SK-N-SH (cell line): ENCODE results near the gene MYO10. TPM values are rescaled to one million over a fixed set of nuclear protein-coding genes. Genes with fewer than 3 reads are reported as not detected.
A peak's percentile ranks its signal among the peaks of the same experiment; 100 is the strongest.

ENCODE experiments used
- CTCF ChIA-PET: fragments of 300-600, 350-600 bp; formaldehyde crosslinking; extraction: SDS; loops from one replicate; lab custom pipeline; 2021; lab: Yijun Ruan, JAX
- POLR2A ChIA-PET: fragments of 350-600 bp; sonication (Branson Sonifier 250); formaldehyde crosslinking; extraction: SDS; loops from one replicate; lab custom pipeline; 2020; ENCODE audit warnings: antibody characterized with exemption, inconsistent platforms; lab: Yijun Ruan, JAX
- DNase-seq: peaks from one replicate; pipeline ENCODE4 v3.0.0; 2012
- H2AFZ ChIP-seq: fragments of 200-600 bp; sonication (generic); 2 replicates; pipeline ENCODE4 v1.8.1; 2016; ENCODE audit warnings: antibody characterized with exemption, mild to moderate bottlenecking, low read depth
- H3F3A ChIP-seq: fragments of 200-600 bp; sonication (generic); replicated peaks from 2 replicates; pipeline ENCODE3; 2016; ENCODE audit warnings: antibody characterized with exemption, mild to moderate bottlenecking; ENCODE audit not compliant: insufficient read depth
- H3K27ac ChIP-seq, 2 experiments: fragments of 200-500 bp in 1 of 2; fragments of 200-600 bp in 1 of 2; sonication (Bioruptor generic) in 1 of 2; sonication (generic), shearing (Covaris generic) in 1 of 2; 2 replicates each; pipeline versions ENCODE4 v1.5.1 to v1.6.1; 2014 to 2016; ENCODE audit warnings: low read depth in 2 of 2, inconsistent platforms in 1 of 2, low read length in 1 of 2, mild to moderate bottlenecking in 1 of 2, mixed read lengths in 1 of 2
- H3K27me3 ChIP-seq: fragments of 200-600 bp; sonication (generic), shearing (Covaris generic); 2 replicates; pipeline ENCODE4 v1.6.1; 2016; ENCODE audit warnings: mixed run types; ENCODE audit not compliant: insufficient read depth
- H3K36me3 ChIP-seq, 2 experiments: fragments of 200-500 bp in 1 of 2; fragments of 200-600 bp in 1 of 2; sonication (Bioruptor generic) in 1 of 2; sonication (generic) in 1 of 2; replicated peaks in 1 of 2; 2 replicates each; pipeline versions ENCODE3 to v1.5.1; 2014 to 2016; ENCODE audit warnings: low read length in 1 of 2, mild to moderate bottlenecking in 1 of 2; ENCODE audit not compliant: insufficient read depth in 2 of 2, control insufficient read depth in 1 of 2
- H3K4me1 ChIP-seq, 2 experiments: fragments of 200-500 bp in 1 of 2; fragments of 200-600 bp in 1 of 2; sonication (Bioruptor generic) in 1 of 2; sonication (generic), shearing (Covaris generic) in 1 of 2; 2 replicates each; pipeline versions ENCODE4 v1.5.1 to v1.6.1; 2014 to 2016; ENCODE audit warnings: low read depth in 1 of 2, low read length in 1 of 2, mixed run types in 1 of 2; ENCODE audit not compliant: insufficient read depth in 2 of 2, control insufficient read depth in 1 of 2
- H3K4me2 ChIP-seq: fragments of 200-600 bp; sonication (generic), shearing (Covaris generic); 2 replicates; pipeline ENCODE4 v1.6.1; 2017; ENCODE audit warnings: mixed run types
- H3K4me3 ChIP-seq, 2 experiments: fragments of 200-500 bp in 1 of 2; fragments of 200-600 bp in 1 of 2; sonication (Bioruptor generic) in 1 of 2; sonication (generic), shearing (Covaris generic) in 1 of 2; 2 replicates each; pipeline versions ENCODE4 v1.5.1 to v1.8.1; 2014 to 2016; ENCODE audit warnings: low read depth in 2 of 2, inconsistent platforms in 1 of 2, low read length in 1 of 2, mild to moderate bottlenecking in 1 of 2, mixed read lengths in 1 of 2, moderate library complexity in 1 of 2
- H3K79me2 ChIP-seq: fragments of 200-600 bp; sonication (generic); 2 replicates; pipeline ENCODE4 v1.8.1; 2017; ENCODE audit warnings: mild to moderate bottlenecking; ENCODE audit not compliant: insufficient read depth
- H3K9ac ChIP-seq: fragments of 200-600 bp; sonication (generic); 2 replicates; pipeline ENCODE4 v1.6.1; 2017; ENCODE audit warnings: mixed run types
- H3K9me2 ChIP-seq: fragments of 200-600 bp; sonication (generic); 2 replicates; pipeline ENCODE4 v1.6.1; 2017; ENCODE audit warnings: mixed run types
- H3K9me3 ChIP-seq: fragments of 200-600 bp; sonication (generic); 2 replicates; pipeline ENCODE4 v1.6.1; 2017; ENCODE audit warnings: mixed run types, mild to moderate bottlenecking, moderate library complexity
- H4K20me1 ChIP-seq: fragments of 200-600 bp; sonication (generic); 2 replicates; pipeline ENCODE4 v1.6.1; 2017; ENCODE audit warnings: mild to moderate bottlenecking, mixed run types; ENCODE audit not compliant: insufficient read depth
- ELF1 ChIP-seq: IDR thresholded peaks from 2 replicates; pipeline ENCODE4 v1.4.0; 2012
- EP300 ChIP-seq, 2 experiments: IDR thresholded peaks; 2 replicates each; pipeline versions ENCODE4 v1.4.0 to v1.6.1; 2012; ENCODE audit warnings: borderline replicate concordance in 1 of 2, low read depth in 1 of 2, low read length in 1 of 2
- GATA2 ChIP-seq: sonication (generic); formaldehyde crosslinking; IDR thresholded peaks from 2 replicates; pipeline ENCODE4 v1.5.0; 2020; ENCODE audit warnings: mild to moderate bottlenecking, missing genetic modification reagents
- JUND ChIP-seq: IDR thresholded peaks from 2 replicates; pipeline ENCODE4 v1.4.0; 2012
- MEF2A ChIP-seq: IDR thresholded peaks from 2 replicates; pipeline ENCODE4 v1.4.0; 2012; ENCODE audit warnings: low read depth, borderline replicate concordance
- MXI1 ChIP-seq: IDR thresholded peaks from 2 replicates; pipeline ENCODE4 v1.6.1; 2012; ENCODE audit warnings: mild to moderate bottlenecking, low read depth, low read length, improper control_type of control experiment
- NFIC ChIP-seq: IDR thresholded peaks from 2 replicates; pipeline ENCODE4 v1.4.0; 2012; ENCODE audit warnings: borderline replicate concordance
- RAD21 ChIP-seq: IDR thresholded peaks from 2 replicates; pipeline ENCODE4 v1.6.1; 2012; ENCODE audit warnings: mild to moderate bottlenecking, low read length
- RCOR1 ChIP-seq: fragments of 150-350 bp; IDR thresholded peaks from 2 replicates; pipeline ENCODE4 v1.6.1; 2017; ENCODE audit warnings: antibody characterized with exemption, low read length
- SMC3 ChIP-seq: IDR thresholded peaks from 2 replicates; pipeline ENCODE4 v1.6.1; 2012; ENCODE audit warnings: low read depth, low read length, improper control_type of control experiment
- TAF1 ChIP-seq: IDR thresholded peaks from 2 replicates; pipeline ENCODE4 v1.6.1; 2012; ENCODE audit warnings: low read depth, mild to moderate bottlenecking, low read length, moderate library complexity, borderline replicate concordance
- TCF12 ChIP-seq: IDR thresholded peaks from 2 replicates; pipeline ENCODE4 v1.4.0; 2012
- TEAD4 ChIP-seq: IDR thresholded peaks from 2 replicates; pipeline ENCODE4 v1.4.0; 2012; ENCODE audit warnings: mild to moderate bottlenecking, borderline replicate concordance; ENCODE audit not compliant: insufficient read depth
- WGBS: methylation state at CpG from one replicate; pipeline ENCODE4 v1.1.6; 2017; ENCODE audit warnings: low lambda C conversion rate; 5-methylcytosine and 5-hydroxymethylcytosine counted together
- polyA plus RNA-seq, 3 experiments: library from polyadenylated mRNA; depleted of rRNA; stranded (reverse); fragments of >200 nt; gene quantifications; 2 replicates each; pipeline ENCODE4 v1.2.3, GENCODE V29; 2012
- TF ChIP-seq, protein P1 (sequence below): fragments of 150-350 bp; IDR thresholded peaks from 2 replicates; pipeline ENCODE4 v1.6.1; 2017; ENCODE audit warnings: antibody characterized with exemption, low read length, low read depth, borderline replicate concordance
- TF ChIP-seq, protein P2 (sequence below): IDR thresholded peaks from 2 replicates; pipeline ENCODE4; 2012

MYO10 gene
- polyA plus RNA-seq, 1 of the 3 experiments (the other 2 are of a cell fraction), result 8.1 TPM

DNA sequence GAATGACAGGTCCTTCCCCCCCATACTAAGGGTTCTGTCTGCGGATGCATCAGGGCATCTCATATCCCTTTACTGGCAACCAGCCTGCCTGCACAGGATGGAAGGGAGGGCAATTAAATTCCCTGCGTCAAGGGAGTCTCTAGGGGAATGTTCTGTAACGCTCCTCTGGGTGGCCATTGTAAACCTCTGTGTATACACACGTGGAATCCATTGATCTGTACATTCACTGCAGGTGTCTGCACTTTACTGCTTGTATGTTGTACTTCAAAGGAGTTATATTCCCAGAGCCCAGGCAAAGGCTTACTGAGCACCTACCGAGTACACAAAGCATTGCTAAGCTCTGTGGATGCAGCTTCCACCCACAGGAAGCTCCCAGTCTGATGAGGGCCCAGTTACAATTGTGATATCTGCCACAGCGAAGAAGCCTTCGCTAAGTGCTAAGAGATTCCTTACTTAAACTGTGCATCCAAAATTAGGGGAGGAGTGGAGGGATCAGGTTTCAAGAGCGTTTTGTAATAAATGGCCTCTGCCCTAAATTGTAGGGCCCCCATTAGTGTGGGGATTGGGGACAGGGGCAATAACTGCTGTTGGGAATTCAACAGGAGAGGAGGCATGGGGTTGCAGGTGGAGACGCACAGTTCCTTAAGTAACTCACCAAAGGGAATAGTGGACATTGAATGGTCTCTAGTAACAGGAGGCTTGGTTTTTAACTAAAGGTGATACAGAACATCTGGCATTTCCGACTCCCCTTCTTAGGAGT, 317.8 kb downstream of the MYO10 start:
- TF ChIP-seq TEAD4, result no peak
- TF ChIP-seq MXI1, result no peak
- TF ChIP-seq EP300 (IDR thresholded peaks at IDR 0.05; ENCODE audit: borderline replicate concordance in 1 of 2, low read depth in 1 of 2, low read length in 1 of 2), result no peak
- TF ChIP-seq, protein P1, sequence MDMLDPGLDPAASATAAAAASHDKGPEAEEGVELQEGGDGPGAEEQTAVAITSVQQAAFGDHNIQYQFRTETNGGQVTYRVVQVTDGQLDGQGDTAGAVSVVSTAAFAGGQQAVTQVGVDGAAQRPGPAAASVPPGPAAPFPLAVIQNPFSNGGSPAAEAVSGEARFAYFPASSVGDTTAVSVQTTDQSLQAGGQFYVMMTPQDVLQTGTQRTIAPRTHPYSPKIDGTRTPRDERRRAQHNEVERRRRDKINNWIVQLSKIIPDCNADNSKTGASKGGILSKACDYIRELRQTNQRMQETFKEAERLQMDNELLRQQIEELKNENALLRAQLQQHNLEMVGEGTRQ, result no peak
- no peak for TF ChIP-seq GATA2 (CRISPR knock-in tag)
- TF ChIP-seq MEF2A, result no peak
- TF ChIP-seq TAF1, result no peak
- TF ChIP-seq SMC3, result no peak
- no peaks in the 10 kb centered on the region for H3K79me2 ChIP-seq
- POLR2A ChIA-PET, result no interaction called here
- no peaks in the 10 kb centered on the region for H3K9me2 ChIP-seq
- DNase-seq, result peak; percentile 22
- H3K9me3 ChIP-seq, result no peaks in the 10 kb centered on the region
- H3K27me3 ChIP-seq, result peaks cover 28% of the 10 kb centered on the region; the same call in 1 of the 2 replicates
- no peak overlapping the region for H3K4me3 ChIP-seq
- H3K9ac ChIP-seq, result no peak overlapping the region
- CTCF ChIA-PET, result no interaction called here
- H3K27ac ChIP-seq, result no peak overlapping the region
- no peak overlapping the region for H3K4me2 ChIP-seq
- no peaks in the 10 kb centered on the region for H4K20me1 ChIP-seq
- H2AFZ ChIP-seq, result no peak overlapping the region
- H3K4me1 ChIP-seq, result peaks cover 0 to 9% of the 10 kb centered on the region in 2 experiments; a peak in 1 of 4 replicates
- WGBS, result 83% methylated on average over 10 of the region's 10 CpGs
- H3F3A ChIP-seq, result no peaks in the 10 kb centered on the region
- no peaks in the 10 kb centered on the region for H3K36me3 ChIP-seq

DNA sequence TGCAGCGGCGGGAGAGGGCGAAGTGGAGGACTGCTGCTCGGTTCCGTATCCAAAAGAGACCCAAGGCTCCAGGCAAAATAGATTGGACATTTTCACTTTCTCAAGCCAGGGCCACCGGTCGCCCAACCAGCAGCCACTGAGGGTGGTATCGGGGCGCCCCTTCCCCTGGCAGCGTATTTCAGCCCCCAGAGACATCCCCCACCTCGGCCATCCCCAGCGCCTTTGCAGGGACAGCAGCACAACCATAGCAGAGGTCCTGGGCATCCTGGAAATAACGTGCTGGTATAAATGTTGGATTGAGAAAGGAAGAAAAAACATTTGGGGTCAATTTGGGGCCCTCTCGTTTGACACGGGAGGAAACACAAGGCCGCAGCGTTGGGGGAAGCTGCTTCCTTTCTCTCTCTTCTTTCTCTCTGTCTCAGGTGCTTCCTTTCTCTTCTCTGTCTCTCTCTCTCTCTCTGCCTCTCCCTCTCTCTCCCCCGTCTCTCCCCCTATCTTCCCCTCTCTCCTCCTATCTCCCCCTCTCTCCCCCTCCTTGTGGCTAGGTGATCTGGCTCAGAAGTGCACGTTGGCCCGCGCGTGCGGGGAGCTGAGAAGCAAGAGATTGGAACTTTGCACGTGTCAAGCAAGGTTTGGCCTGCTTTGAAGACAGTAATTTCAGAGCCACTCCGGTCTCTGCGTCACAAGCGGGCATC, 318.7 kb downstream of the MYO10 start:
- H2AFZ ChIP-seq, result peak overlapping the region; percentile 56; the same call in 1 of the 2 replicates

More for the DNA sequence above, 318.7 kb downstream of the MYO10 start:
- H3K36me3 ChIP-seq, result no peaks in the 10 kb centered on the region
- ChIA-PET CTCF (interaction anchor here (1.5 kb wide), 1 partner anchor 9 kb away, joined by 4 read pairs; no protein-coding TSS in a partner anchor), POLR2A (interaction anchor here (1.0 kb wide), 1 partner anchor 13 kb away, joined by 3 read pairs; no protein-coding TSS in a partner anchor)
- H3K4me3 ChIP-seq, result peak overlapping the region; percentile 64 to 67
- peaks cover 0 to 9% of the 10 kb centered on the region in 2 experiments; a peak in 1 of 4 replicates for H3K4me1 ChIP-seq
- no peak overlapping the region for H3K9ac ChIP-seq
- no peaks in the 10 kb centered on the region for H3K79me2 ChIP-seq
- peak; percentile 23 for DNase-seq
- H3K27ac ChIP-seq, result no peak overlapping the region
- H3K9me3 ChIP-seq, result no peaks in the 10 kb centered on the region
- peak overlapping the region; percentile 86 for H3K4me2 ChIP-seq
- no peaks in the 10 kb centered on the region for H4K20me1 ChIP-seq
- TF ChIP-seq TAF1 (no peak), TCF12 (no peak), ELF1 (no peak), EP300 (IDR thresholded peaks at IDR 0.05; ENCODE audit: borderline replicate concordance in 1 of 2, low read depth in 1 of 2, low read length in 1 of 2) (no peak), JUND (no peak), GATA2 (CRISPR knock-in tag) (no peak), MXI1 (no peak), RAD21 (no peak), NFIC (no peak), MEF2A (no peak), RCOR1 (no peak)
- TF ChIP-seq, protein P1, result no peak
- TF ChIP-seq, protein P2, sequence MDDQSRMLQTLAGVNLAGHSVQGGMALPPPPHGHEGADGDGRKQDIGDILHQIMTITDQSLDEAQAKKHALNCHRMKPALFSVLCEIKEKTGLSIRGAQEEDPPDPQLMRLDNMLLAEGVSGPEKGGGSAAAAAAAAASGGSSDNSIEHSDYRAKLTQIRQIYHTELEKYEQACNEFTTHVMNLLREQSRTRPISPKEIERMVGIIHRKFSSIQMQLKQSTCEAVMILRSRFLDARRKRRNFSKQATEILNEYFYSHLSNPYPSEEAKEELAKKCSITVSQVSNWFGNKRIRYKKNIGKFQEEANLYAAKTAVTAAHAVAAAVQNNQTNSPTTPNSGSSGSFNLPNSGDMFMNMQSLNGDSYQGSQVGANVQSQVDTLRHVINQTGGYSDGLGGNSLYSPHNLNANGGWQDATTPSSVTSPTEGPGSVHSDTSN, result no peak
- no peaks in the 10 kb centered on the region for H3K9me2 ChIP-seq
- H3K27me3 ChIP-seq, result peaks cover 28% of the 10 kb centered on the region; the same call in 1 of the 2 replicates
- 79% methylated on average over 21 of the region's 27 CpGs for WGBS
- H3F3A ChIP-seq, result no peaks in the 10 kb centered on the region
